ENCODE results near the gene TXNDC2. TPM values are rescaled to one million over a fixed set of nuclear protein-coding genes. Genes with fewer than 3 reads are reported as not detected.
A peak's percentile ranks its signal among the peaks of the same experiment; 100 is the strongest.

Gene TXNDC2
- total RNA-seq, 1 donor from 2014 or later: under 0.01 TPM

GRCh38 chr18:9916077-9916639, 30.4 kb downstream of the TXNDC2 start:
- FAIRE-seq (no peak), DNase-seq (ENCODE audit: low read depth) (peak; percentile 39)
- Histone ChIP-seq H3K36me3 (ENCODE audit: control insufficient read depth, insufficient read depth, low read length) (no peaks in the 10 kb centered on the region), H3K27me3 (ENCODE audit: control insufficient read depth, insufficient read depth, low read length) (no peaks in the 10 kb centered on the region), H3K4me3 (ENCODE audit: low read depth, low read length) (peak overlapping the region; percentile 91)
- TF ChIP-seq, protein P1, sequence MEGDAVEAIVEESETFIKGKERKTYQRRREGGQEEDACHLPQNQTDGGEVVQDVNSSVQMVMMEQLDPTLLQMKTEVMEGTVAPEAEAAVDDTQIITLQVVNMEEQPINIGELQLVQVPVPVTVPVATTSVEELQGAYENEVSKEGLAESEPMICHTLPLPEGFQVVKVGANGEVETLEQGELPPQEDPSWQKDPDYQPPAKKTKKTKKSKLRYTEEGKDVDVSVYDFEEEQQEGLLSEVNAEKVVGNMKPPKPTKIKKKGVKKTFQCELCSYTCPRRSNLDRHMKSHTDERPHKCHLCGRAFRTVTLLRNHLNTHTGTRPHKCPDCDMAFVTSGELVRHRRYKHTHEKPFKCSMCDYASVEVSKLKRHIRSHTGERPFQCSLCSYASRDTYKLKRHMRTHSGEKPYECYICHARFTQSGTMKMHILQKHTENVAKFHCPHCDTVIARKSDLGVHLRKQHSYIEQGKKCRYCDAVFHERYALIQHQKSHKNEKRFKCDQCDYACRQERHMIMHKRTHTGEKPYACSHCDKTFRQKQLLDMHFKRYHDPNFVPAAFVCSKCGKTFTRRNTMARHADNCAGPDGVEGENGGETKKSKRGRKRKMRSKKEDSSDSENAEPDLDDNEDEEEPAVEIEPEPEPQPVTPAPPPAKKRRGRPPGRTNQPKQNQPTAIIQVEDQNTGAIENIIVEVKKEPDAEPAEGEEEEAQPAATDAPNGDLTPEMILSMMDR (IDR thresholded peaks at IDR 0.05; ENCODE audit: insufficient read depth, low read length, severe bottlenecking): no peak

GRCh38 chr18:9916808-9917207, 31.0 kb downstream of the TXNDC2 start:
- H3K36me3 ChIP-seq (ENCODE audit: control insufficient read depth, insufficient read depth, low read length): no peaks in the 10 kb centered on the region
- no peak for DNase-seq (ENCODE audit: low read depth)
- H3K4me3 ChIP-seq (ENCODE audit: low read depth, low read length): no peak overlapping the region
- no peak for FAIRE-seq
- TF ChIP-seq, protein P1 (IDR thresholded peaks at IDR 0.05; ENCODE audit: insufficient read depth, low read length, severe bottlenecking): no peak
- H3K27me3 ChIP-seq (ENCODE audit: control insufficient read depth, insufficient read depth, low read length): no peaks in the 10 kb centered on the region

GRCh38 chr18:9918016-9918680, 32.4 kb downstream of the TXNDC2 start:
- TF ChIP-seq, protein P1 (IDR thresholded peaks at IDR 0.05; ENCODE audit: insufficient read depth, low read length, severe bottlenecking): no peak
- Histone ChIP-seq H3K4me3 (ENCODE audit: low read depth, low read length) (no peak overlapping the region), H3K36me3 (ENCODE audit: control insufficient read depth, insufficient read depth, low read length) (no peaks in the 10 kb centered on the region), H3K27me3 (ENCODE audit: control insufficient read depth, insufficient read depth, low read length) (no peaks in the 10 kb centered on the region)
- FAIRE-seq: no peak
- peak; percentile 71 for DNase-seq (ENCODE audit: low read depth)

GRCh38 chr18:9919564-9920232, 33.9 kb downstream of the TXNDC2 start:
- H3K27me3 ChIP-seq (ENCODE audit: control insufficient read depth, insufficient read depth, low read length): no peaks in the 10 kb centered on the region
- DNase-seq (ENCODE audit: low read depth): no peak
- H3K36me3 ChIP-seq (ENCODE audit: control insufficient read depth, insufficient read depth, low read length): no peaks in the 10 kb centered on the region
- H3K4me3 ChIP-seq (ENCODE audit: low read depth, low read length): no peak overlapping the region
- TF ChIP-seq, protein P1 (IDR thresholded peaks at IDR 0.05; ENCODE audit: insufficient read depth, low read length, severe bottlenecking): no peak
- FAIRE-seq: no peak

GRCh38 chr18:9922592-9923311, 37.0 kb downstream of the TXNDC2 start:
- DNase-seq (ENCODE audit: low read depth): no peak
- no peak for FAIRE-seq
- no peak overlapping the region for H3K4me3 ChIP-seq (ENCODE audit: low read depth, low read length)
- TF ChIP-seq, protein P1 (IDR thresholded peaks at IDR 0.05; ENCODE audit: insufficient read depth, low read length, severe bottlenecking): no peak
- no peaks in the 10 kb centered on the region for H3K36me3 ChIP-seq (ENCODE audit: control insufficient read depth, insufficient read depth, low read length)
- H3K27me3 ChIP-seq (ENCODE audit: control insufficient read depth, insufficient read depth, low read length): no peaks in the 10 kb centered on the region
